Epithelial cell of esophagus (primary cell): ENCODE data around the gene ATP6V1G1.

Experiments used
- DNase-seq: peaks from one replicate; pipeline ENCODE4 v3.0.0; 2010; ENCODE audit warnings: low read depth
- H3K4me3 ChIP-seq: 2 replicates; pipeline ENCODE4 v1.5.1; 2011; ENCODE audit warnings: mild to moderate bottlenecking, low read length, control low read depth
- CTCF ChIP-seq: IDR thresholded peaks from 2 replicates; pipeline ENCODE4 v1.5.1; 2011; ENCODE audit warnings: low read depth, mild to moderate bottlenecking, low read length, control low read depth, inconsistent platforms; ENCODE audit not compliant: insufficient read depth; ENCODE audit errors: missing control alignments

The ATP6V1G1 gene

GRCh38 chr9:114587345-114588202 lies at the start of gene ATP6V1G1:
TSS of gene ATP6V1G1 (plus strand) at chr9:114587769. CDS start at chr9:114587839, 70 bp downstream.
- TF ChIP-seq CTCF: peak; percentile 6
- DNase-seq: peak; percentile 100

DNA sequence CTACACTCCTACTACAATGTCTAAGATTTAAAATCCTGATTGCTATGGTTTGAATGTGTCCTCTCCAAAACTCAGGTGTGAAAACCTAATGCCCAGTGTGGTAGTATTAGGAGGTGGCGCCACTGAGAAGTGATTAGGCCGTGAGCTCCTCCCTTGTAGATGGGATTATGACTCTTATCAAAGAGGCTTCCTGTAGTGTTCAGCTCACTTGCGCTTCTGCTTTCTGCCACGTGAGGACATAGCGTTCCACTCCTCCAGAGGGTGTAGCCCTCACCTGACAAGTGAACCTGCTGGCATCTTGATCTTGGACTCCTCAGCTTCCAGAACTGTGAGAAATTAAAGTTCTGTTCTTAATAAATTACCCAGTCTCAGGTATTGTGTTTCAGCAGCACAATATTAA lies 49.3 kb upstream of the ATP6V1G1 start:
- DNase-seq: peak; percentile 75
- H3K4me3 ChIP-seq: no peak overlapping the region
- TF ChIP-seq CTCF: peak; percentile 57

More at GRCh38 chr9:114587345-114588202, at the start of gene ATP6V1G1:
- peak within 1 kb of the TSS; percentile 96 for H3K4me3 ChIP-seq

- no peak overlapping the region for H3K4me3 ChIP-seq
- DNase-seq: no peak
- TF ChIP-seq CTCF: no peak
Measured at GRCh38 chr9:114539701-114540380, 47.7 kb upstream of the ATP6V1G1 start.

DNA sequence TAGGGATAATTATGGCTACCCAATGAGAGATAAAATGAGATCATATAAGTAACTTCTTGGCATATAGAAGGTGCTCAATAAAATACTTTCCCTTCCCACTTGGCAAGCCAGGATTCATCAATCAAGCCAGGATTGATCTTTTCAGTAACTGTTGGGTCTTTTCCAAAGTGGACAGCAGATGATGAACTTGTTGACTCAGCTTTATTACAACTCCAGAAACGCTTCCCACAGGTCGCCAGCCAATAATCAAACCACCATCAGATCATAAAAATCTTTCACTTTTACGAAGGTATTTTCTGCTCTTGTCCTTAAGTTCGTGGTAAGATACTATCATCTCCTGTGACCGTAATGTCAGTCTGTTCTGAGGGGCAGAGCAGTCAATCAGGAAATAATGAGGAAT lies 42.5 kb upstream of the ATP6V1G1 start:
- no peak for TF ChIP-seq CTCF
- DNase-seq: no peak
- H3K4me3 ChIP-seq: no peak overlapping the region

DNA sequence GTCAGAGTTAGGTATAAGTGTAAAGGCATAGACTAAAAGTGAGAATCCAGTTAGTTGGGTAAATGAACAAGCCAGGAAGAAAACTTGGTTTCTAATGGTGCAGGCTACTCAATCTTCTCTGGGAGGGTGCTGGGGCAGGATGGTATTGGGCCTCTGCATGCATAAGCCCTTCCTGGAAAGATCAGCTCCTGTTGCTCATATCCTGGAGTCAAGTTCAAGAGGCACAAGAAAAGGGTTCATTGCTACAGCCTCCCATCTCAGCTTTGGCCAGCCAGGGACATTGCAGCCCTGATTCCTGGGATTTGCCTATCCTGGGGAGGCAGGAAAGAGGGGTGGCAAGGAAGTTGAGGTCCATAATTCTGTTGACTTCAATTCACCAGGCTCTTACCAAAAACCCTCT lies 40.7 kb upstream of the ATP6V1G1 start:
- no peak for TF ChIP-seq CTCF
- no peak for DNase-seq

GRCh38 chr9:114549697-114550330 lies 37.8 kb upstream of the ATP6V1G1 start:
- no peak for TF ChIP-seq CTCF
- no peak for DNase-seq
- H3K4me3 ChIP-seq: no peak overlapping the region

More for the DNA sequence above, 40.7 kb upstream of the ATP6V1G1 start:
- no peak overlapping the region for H3K4me3 ChIP-seq
